ENCODE results near the gene C16orf92. TPM values are rescaled to one million over a fixed set of nuclear protein-coding genes. Genes with fewer than 3 reads are reported as not detected.
A peak's percentile ranks its signal among the peaks of the same experiment; 100 is the strongest.

Gene C16orf92
- total and polyA plus RNA-seq, 12 donors = not detected

GRCh38 chr16:30063278-30063892 is 40.4 kb downstream of the C16orf92 start:
- TF ChIP-seq CTCF (IDR thresholded peaks at IDR 0.05) = no peak
- H3K27ac ChIP-seq = peak overlapping the region; percentile 97 to 100 (median 98)
- 62 to 68% methylated on average over 12 of the region's 12 CpGs for WGBS, 2 donors
- peaks cover 0 to 35% (median 12%) of the 10 kb centered on the region in 9 donors for H3K36me3 ChIP-seq
- ATAC-seq (peak in 1 of 8 donors; percentile 2), DNase-seq (no peak)
- intact Hi-C loops (cut with DNase I) = loop anchor here in 2 of 10 donors (10.0 kb wide), 2 partner anchors 351 to 471 kb away; partner anchors contain the start of gene ZNF747 (in 1 of the 2)
- peak overlapping the region; percentile 57 to 100 (median 91) for H3K4me3 ChIP-seq
- peaks cover 8 to 49% (median 36%) of the 10 kb centered on the region in 9 donors for H3K4me1 ChIP-seq
- no peaks in the 10 kb centered on the region for H3K9me3 ChIP-seq
- H3K27me3 ChIP-seq = no peaks in the 10 kb centered on the region

- peaks cover 14 to 56% (median 43%) of the 10 kb centered on the region in 9 donors for H3K4me1 ChIP-seq
- peak; percentile 72 to 81 for DNase-seq
- H3K27me3 ChIP-seq = no peaks in the 10 kb centered on the region
- ATAC-seq = peak; percentile 13 to 58 (median 48)
- peak in 7 of 9 donors; percentile 22 to 61 (median 45) for TF ChIP-seq CTCF (IDR thresholded peaks at IDR 0.05)
- peaks cover 0 to 38% (median 19%) of the 10 kb centered on the region in 9 donors for H3K36me3 ChIP-seq
- 6 to 10% methylated on average over 27 of the region's 27 CpGs for whole genome bisulfite sequencing, 2 donors
- H3K4me3 ChIP-seq = peak overlapping the region; percentile 57 to 100 (median 91)
- intact Hi-C loops (cut with DNase I) = loop anchor here in 2 of 10 donors (2.0 to 10.0 kb wide), 3 partner anchors 29 to 471 kb away; partner anchors contain the start of gene ZNF747 (in 1 of the 2)
- H3K9me3 ChIP-seq = no peaks in the 10 kb centered on the region
- peak overlapping the region; percentile 97 to 100 (median 98) for H3K27ac ChIP-seq
Measured at GRCh38 chr16:30063893-30064728, 41.1 kb downstream of the C16orf92 start.

GRCh38 chr16:30064729-30065101 is 41.7 kb downstream of the C16orf92 start:
- Histone ChIP-seq H3K9me3 (no peaks in the 10 kb centered on the region), H3K4me1 (peaks cover 17 to 62% (median 49%) of the 10 kb centered on the region in 9 donors), H3K27ac (peak overlapping the region; percentile 97 to 100 (median 98)), H3K36me3 (peaks cover 2 to 41% (median 25%) of the 10 kb centered on the region in 9 donors), H3K4me3 (peak overlapping the region; percentile 57 to 100 (median 91)), H3K27me3 (no peaks in the 10 kb centered on the region)
- 0 to 1% methylated on average over 25 of the region's 25 CpGs for WGBS, 2 donors
- intact Hi-C loops (cut with DNase I) = loop anchor here in 3 of 10 donors (1.0 to 10.0 kb wide), 5 partner anchors 11 to 470 kb away; partner anchors contain the start of genes PPP4C (in 1 of the 3), TAOK2 (in 1 of the 3) and ZNF747 (in 1 of the 3)
- peak in 3 of 8 donors; percentile 0 to 10 (median 5) for ATAC-seq
- TF ChIP-seq CTCF (IDR thresholded peaks at IDR 0.05) = no peak
- DNase-seq = no peak

Data from heart right ventricle (tissue), 16 donors.